ENCODE results near the gene GRID1. TPM values are rescaled to one million over a fixed set of nuclear protein-coding genes. Genes with fewer than 3 reads are reported as not detected.

The GRID1 gene
- polyA plus RNA-seq, 1 donor (not counting 4 experiments of a cell fraction or from before 2014, with no cell fraction given): 0.01 TPM

DNA sequence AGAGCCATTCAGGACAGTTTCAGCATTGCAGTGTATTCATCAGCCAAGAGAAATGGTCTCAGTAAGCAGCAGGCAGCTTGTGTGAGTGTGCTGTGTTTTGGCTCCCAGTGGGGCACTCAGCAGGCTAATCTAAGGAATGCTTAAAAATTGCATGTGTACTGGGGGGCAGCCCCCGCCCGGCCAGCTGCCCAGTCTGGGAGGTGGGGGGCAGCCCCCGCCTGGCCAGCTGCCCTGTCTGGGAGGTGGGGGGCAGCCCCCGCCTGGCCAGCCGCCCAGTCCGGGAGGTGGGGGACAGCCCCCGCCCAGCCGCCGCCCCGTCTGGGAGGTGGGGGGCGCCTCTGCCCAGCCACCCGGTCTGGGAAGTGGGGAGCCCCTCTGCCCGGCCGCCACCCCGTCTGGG, 116.2 kb downstream of the GRID1 start:
- Histone ChIP-seq H2AFZ (ENCODE audit: control insufficient read depth, low read length) (no peak overlapping the region), H3K9me1 (ENCODE audit: control insufficient read depth, extremely low read depth, insufficient read depth, low read length) (no peaks in the 10 kb centered on the region), H3K9ac (ENCODE audit: control insufficient read depth, extremely low read depth, insufficient read depth, low read length) (no peak overlapping the region), H3K36me3 (ENCODE audit: control insufficient read depth in 2 of 2, extremely low read depth in 1 of 2, insufficient read depth in 2 of 2, low read length in 2 of 2) (no peaks in the 10 kb centered on the region), H3K4me1 (ENCODE audit: control insufficient read depth, extremely low read depth, insufficient read depth, low read length) (no peaks in the 10 kb centered on the region), H3K27ac (ENCODE audit: control insufficient read depth, insufficient read depth, low read length) (no peak overlapping the region), H3K9me3 (ENCODE audit: control insufficient read depth, low read depth, low read length) (no peaks in the 10 kb centered on the region), H3K79me2 (ENCODE audit: control insufficient read depth, insufficient read depth, low read length) (no peaks in the 10 kb centered on the region), H3K4me2 (ENCODE audit: control insufficient read depth, extremely low read depth, insufficient read depth, low read depth, low read length) (no peak overlapping the region), H3K27me3 (ENCODE audit: control insufficient read depth, extremely low read depth, insufficient read depth, low read length) (no peaks in the 10 kb centered on the region), H4K20me1 (ENCODE audit: control insufficient read depth, extremely low read depth, insufficient read depth, low read length) (no peaks in the 10 kb centered on the region), H3K4me3 (ENCODE audit: control insufficient read depth in 2 of 3, extremely low read depth in 1 of 3, insufficient read depth in 2 of 3, low read depth in 1 of 3, low read length in 3 of 3) (no peak overlapping the region)
- FAIRE-seq (no peak), DNase-seq (ENCODE audit: low read depth, low spot score) (no peak)
- TF ChIP-seq EZH2 (IDR thresholded peaks at IDR 0.05; ENCODE audit: low read length): no peak
- TF ChIP-seq, protein P1, sequence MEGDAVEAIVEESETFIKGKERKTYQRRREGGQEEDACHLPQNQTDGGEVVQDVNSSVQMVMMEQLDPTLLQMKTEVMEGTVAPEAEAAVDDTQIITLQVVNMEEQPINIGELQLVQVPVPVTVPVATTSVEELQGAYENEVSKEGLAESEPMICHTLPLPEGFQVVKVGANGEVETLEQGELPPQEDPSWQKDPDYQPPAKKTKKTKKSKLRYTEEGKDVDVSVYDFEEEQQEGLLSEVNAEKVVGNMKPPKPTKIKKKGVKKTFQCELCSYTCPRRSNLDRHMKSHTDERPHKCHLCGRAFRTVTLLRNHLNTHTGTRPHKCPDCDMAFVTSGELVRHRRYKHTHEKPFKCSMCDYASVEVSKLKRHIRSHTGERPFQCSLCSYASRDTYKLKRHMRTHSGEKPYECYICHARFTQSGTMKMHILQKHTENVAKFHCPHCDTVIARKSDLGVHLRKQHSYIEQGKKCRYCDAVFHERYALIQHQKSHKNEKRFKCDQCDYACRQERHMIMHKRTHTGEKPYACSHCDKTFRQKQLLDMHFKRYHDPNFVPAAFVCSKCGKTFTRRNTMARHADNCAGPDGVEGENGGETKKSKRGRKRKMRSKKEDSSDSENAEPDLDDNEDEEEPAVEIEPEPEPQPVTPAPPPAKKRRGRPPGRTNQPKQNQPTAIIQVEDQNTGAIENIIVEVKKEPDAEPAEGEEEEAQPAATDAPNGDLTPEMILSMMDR (optimal IDR thresholded peaks at IDR 0.05 in 1 of 3, IDR thresholded peaks at IDR 0.05 in 1 of 3, conservative IDR thresholded peaks at IDR 0.05 in 1 of 3; ENCODE audit: extremely low read depth in 1 of 3, insufficient read depth in 2 of 3, low read length in 3 of 3): no peak
- dilution Hi-C loops (cut with MboI; ENCODE audit: extremely low pct_ligation_motif_present, low sequenced_read_pairs): no loop called here

DNA sequence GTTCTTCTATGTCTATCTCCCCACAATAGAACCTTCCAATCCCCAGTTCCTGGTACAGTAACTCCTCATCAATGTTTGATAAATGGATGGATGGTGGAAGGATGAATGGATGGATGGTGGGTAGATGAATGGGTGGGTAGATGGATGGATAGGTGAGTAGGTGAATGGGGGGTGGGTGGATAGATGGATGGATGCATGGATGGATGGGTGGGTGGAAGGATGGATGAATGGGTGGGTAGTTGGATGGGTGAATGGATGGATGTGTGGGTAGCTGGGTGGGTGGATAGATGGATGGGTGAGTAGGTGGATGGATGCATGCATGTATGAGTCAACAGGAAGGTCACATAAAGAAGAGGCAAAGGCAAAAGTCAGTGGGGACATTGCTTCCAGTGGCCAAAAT, 116.8 kb downstream of the GRID1 start:
- no peak for TF ChIP-seq EZH2 (IDR thresholded peaks at IDR 0.05; ENCODE audit: low read length)
- TF ChIP-seq, protein P1 (optimal IDR thresholded peaks at IDR 0.05 in 1 of 3, IDR thresholded peaks at IDR 0.05 in 1 of 3, conservative IDR thresholded peaks at IDR 0.05 in 1 of 3; ENCODE audit: extremely low read depth in 1 of 3, insufficient read depth in 2 of 3, low read length in 3 of 3): no peak
- no peaks in the 10 kb centered on the region for H3K9me1 ChIP-seq (ENCODE audit: control insufficient read depth, extremely low read depth, insufficient read depth, low read length)
- no peaks in the 10 kb centered on the region for H3K36me3 ChIP-seq (ENCODE audit: control insufficient read depth in 2 of 2, extremely low read depth in 1 of 2, insufficient read depth in 2 of 2, low read length in 2 of 2)
- no peak overlapping the region for H3K27ac ChIP-seq (ENCODE audit: control insufficient read depth, insufficient read depth, low read length)
- no peaks in the 10 kb centered on the region for H3K79me2 ChIP-seq (ENCODE audit: control insufficient read depth, insufficient read depth, low read length)
- FAIRE-seq (no peak), DNase-seq (ENCODE audit: low read depth, low spot score) (no peak)
- no peak overlapping the region for H3K4me2 ChIP-seq (ENCODE audit: control insufficient read depth, extremely low read depth, insufficient read depth, low read depth, low read length)
- no peaks in the 10 kb centered on the region for H3K4me1 ChIP-seq (ENCODE audit: control insufficient read depth, extremely low read depth, insufficient read depth, low read length)
- no peaks in the 10 kb centered on the region for H3K27me3 ChIP-seq (ENCODE audit: control insufficient read depth, extremely low read depth, insufficient read depth, low read length)
- no peak overlapping the region for H3K9ac ChIP-seq (ENCODE audit: control insufficient read depth, extremely low read depth, insufficient read depth, low read length)
- no peaks in the 10 kb centered on the region for H3K9me3 ChIP-seq (ENCODE audit: control insufficient read depth, low read depth, low read length)
- H4K20me1 ChIP-seq (ENCODE audit: control insufficient read depth, extremely low read depth, insufficient read depth, low read length): no peaks in the 10 kb centered on the region
- H2AFZ ChIP-seq (ENCODE audit: control insufficient read depth, low read length): no peak overlapping the region
- no peak overlapping the region for H3K4me3 ChIP-seq (ENCODE audit: control insufficient read depth in 2 of 3, extremely low read depth in 1 of 3, insufficient read depth in 2 of 3, low read depth in 1 of 3, low read length in 3 of 3)
- dilution Hi-C loops (cut with MboI; ENCODE audit: extremely low pct_ligation_motif_present, low sequenced_read_pairs): no loop called here
